AG04449 (cell line): ENCODE results near the gene CACNA1C.
"Not testable (repeated sequence)": the region's sequence is repeated elsewhere in the genome, so short reads cannot be mapped to it uniquely, and the experiment has no call there.

ENCODE experiments used
- CTCF ChIA-PET: fragments of 350-600 bp; formaldehyde crosslinking; extraction: SDS; loops from one replicate; lab custom pipeline; 2021; ENCODE audit warnings: antibody characterized with exemption; lab: Yijun Ruan, JAX
- POLR2A ChIA-PET: fragments of 400-600, 350-600 bp; formaldehyde crosslinking; extraction: SDS; loops from one replicate; lab custom pipeline; 2020; ENCODE audit warnings: antibody characterized with exemption, inconsistent platforms; lab: Yijun Ruan, JAX
- DNase-seq: peaks from one replicate; pipeline ENCODE4 v3.0.0-alpha.2; 2010; ENCODE audit warnings: low read depth, low spot score
- H3K4me3 ChIP-seq: 2 replicates; pipeline ENCODE4 v1.5.1; 2011; ENCODE audit warnings: low read depth, mild to moderate bottlenecking, control low read depth, low read length
- TF ChIP-seq, protein P1 (sequence below): IDR thresholded peaks from one replicate; pipeline ENCODE4 v1.5.1; 2011; ENCODE audit warnings: mild to moderate bottlenecking, moderate library complexity, low read length, control low read depth, inconsistent platforms; ENCODE audit not compliant: insufficient read depth; ENCODE audit errors: missing control alignments

Gene CACNA1C

DNA sequence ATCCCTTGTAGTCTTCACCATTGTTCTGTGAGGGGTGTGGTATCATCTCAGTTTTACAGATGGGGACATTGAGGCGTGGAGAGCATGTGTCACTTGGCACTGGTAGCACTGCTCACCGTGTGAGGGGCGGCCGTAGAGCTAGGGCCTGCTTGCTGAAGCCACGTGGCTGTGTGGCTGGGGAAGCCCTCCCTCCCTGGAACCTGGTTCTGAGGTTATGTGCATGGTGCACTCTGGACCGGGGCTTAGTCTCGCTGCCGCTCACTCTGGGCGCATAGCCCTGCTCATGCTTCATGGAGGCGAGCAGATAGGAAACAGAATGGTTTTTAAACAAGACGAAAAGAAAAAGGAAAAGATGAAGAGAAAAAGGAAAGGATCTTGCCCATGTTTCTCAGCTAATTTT lies 46.1 kb downstream of the CACNA1C start:
- TF ChIP-seq, protein P1, sequence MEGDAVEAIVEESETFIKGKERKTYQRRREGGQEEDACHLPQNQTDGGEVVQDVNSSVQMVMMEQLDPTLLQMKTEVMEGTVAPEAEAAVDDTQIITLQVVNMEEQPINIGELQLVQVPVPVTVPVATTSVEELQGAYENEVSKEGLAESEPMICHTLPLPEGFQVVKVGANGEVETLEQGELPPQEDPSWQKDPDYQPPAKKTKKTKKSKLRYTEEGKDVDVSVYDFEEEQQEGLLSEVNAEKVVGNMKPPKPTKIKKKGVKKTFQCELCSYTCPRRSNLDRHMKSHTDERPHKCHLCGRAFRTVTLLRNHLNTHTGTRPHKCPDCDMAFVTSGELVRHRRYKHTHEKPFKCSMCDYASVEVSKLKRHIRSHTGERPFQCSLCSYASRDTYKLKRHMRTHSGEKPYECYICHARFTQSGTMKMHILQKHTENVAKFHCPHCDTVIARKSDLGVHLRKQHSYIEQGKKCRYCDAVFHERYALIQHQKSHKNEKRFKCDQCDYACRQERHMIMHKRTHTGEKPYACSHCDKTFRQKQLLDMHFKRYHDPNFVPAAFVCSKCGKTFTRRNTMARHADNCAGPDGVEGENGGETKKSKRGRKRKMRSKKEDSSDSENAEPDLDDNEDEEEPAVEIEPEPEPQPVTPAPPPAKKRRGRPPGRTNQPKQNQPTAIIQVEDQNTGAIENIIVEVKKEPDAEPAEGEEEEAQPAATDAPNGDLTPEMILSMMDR = no peak
- no peak overlapping the region for H3K4me3 ChIP-seq
- no peak for DNase-seq
- ChIA-PET CTCF (interaction anchor here (1.2 to 1.7 kb wide), 2 partner anchors 27 to 64 kb away, joined by 3 to 5 read pairs; no protein-coding TSS in a partner anchor), POLR2A (no interaction called here)

DNA sequence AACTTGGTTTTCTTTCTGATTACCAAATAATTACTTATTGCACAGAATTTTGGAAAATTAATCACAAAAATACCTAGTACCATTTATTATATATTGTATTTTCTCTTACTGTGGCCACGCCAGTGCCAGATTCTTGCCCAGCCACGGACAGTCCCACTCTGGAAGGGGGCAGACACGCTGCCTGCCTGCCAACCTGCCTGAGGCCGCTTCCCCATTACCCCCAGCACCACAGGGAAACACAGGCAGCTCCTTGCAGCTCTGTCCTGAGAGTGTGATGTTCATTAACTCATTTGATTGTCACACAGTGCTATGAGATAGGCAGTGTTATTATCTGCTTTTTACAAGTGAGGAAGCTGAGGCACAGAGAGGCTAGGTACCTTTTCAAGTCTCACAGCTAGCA lies 46.8 kb downstream of the CACNA1C start:
- POLR2A ChIA-PET = interaction anchor here (0.6 kb wide), 1 partner anchor 1085 kb away, joined by 3 read pairs; no protein-coding TSS in a partner anchor
- CTCF ChIA-PET = interaction anchor here (1.2 to 1.7 kb wide), 2 partner anchors 26 to 65 kb away, joined by 3 to 5 read pairs; no protein-coding TSS in a partner anchor

DNA sequence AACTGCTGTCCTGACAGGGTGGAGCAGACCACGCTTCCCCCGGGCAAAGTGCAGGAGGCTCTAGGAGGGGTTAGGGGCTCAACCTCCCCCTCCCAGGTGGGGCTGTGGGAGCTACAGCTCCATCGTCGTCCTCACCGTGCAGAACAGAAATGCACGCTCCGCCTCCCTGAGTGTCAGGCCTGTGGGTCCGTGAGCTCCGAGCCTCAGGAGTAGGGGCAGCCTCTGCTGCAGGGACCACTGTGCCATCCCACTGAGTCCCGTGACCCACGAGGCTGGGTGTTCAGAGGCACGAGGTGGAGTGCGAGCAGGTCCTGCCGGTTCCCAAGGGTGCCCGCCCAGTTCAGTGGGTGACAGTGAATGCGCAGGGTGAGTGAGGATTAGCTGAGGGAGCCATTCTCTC lies 48.6 kb downstream of the CACNA1C start:
- H3K4me3 ChIP-seq = no peak overlapping the region
- POLR2A ChIA-PET = no interaction called here
- TF ChIP-seq, protein P1 = no peak
- no peak for DNase-seq
- CTCF ChIA-PET = no interaction called here

More for the DNA sequence above, 46.8 kb downstream of the CACNA1C start:
- DNase-seq = no peak
- TF ChIP-seq, protein P1 = no peak
- no peak overlapping the region for H3K4me3 ChIP-seq

DNA sequence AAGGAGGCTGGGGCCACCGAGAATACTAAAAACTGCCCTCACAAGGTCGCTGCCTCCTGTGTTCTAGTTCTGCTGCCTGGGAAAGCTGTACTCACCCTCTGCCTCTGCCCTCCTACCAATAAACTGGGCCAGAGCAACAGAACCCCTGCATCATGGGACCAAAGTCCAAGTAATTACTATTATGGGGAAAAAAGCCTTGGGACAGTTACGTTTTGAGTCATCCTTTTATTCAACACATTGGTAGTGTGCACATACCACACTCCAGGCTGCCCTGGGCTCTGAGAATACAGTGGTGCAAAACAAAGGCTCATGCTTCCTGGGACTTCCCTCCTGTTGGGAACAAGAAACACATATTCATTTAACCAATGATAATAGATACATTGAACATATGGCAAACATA lies 49.0 kb downstream of the CACNA1C start:
- ChIA-PET CTCF (no interaction called here), POLR2A (no interaction called here)
- TF ChIP-seq, protein P1 = no peak
- no peak overlapping the region for H3K4me3 ChIP-seq
- no peak for DNase-seq

DNA sequence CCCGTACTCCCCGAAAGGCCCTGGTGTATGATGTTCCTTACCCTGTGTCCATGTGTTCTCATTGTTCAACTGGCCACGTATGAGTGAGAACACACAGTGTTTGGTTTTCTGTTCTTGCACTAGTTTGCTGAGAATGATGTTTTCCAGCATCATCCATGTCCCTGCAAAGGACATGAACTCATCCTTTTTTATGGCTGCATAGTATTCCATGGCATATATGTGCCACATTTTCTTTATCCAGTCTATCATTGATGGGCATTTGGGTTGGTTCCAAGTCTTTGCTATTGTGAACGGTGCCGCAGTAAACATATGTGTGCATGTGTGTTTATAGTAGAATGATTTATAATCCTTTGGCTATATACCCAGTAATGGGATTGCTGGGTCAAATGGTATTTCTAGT lies 49.9 kb downstream of the CACNA1C start:
- DNase-seq, POLR2A ChIA-PET, H3K4me3 ChIP-seq, CTCF ChIA-PET: not testable (repeated sequence)

DNA sequence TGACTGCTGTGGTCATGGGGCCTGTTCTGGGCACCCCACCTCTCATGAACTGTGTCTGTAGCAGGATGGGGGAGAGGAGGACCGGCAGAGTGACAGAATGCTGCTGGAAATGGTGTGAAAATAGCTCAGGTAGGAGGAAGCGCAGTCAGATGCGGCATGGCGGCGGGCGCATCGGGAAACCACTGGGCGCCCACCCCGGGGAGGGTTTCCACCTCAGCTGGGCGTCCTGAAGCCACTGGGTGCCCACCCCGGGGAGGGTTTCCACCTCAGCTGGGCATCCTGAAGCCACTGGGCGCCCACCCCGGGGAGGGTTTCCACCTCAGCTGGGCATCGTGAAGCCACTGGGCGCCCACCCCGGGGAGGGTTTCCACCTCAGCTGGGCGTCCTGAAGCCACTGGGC lies 52.6 kb downstream of the CACNA1C start:
- not testable (repeated sequence) for H3K4me3 ChIP-seq, DNase-seq
- ChIA-PET CTCF (interaction anchor here (1.4 kb wide), 1 partner anchor 180 kb away, joined by 3 read pairs; no protein-coding TSS in a partner anchor), POLR2A (interaction anchor here (0.6 kb wide), 1 partner anchor 183 kb away, joined by 3 read pairs; no protein-coding TSS in a partner anchor)

DNA sequence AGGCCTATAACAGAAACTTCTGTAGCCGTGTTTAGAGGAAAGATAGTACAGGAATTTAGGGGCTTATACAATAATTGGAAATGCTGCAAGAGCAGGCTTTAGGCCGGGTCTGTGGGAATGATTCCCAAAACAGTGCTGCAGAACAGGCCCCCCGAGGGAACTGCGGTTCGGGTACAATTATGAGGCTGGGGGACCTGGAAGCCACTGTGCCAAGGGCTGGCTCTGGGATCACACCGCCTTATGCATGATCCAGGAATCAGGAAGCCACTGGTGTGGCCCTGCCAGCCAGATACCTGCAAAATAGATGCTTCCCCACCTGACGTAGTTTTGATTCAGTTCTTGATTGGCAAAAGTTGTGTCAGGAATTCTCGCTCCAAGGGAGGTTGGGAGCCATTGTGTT lies 55.4 kb downstream of the CACNA1C start:
- TF ChIP-seq, protein P1 = no peak
- H3K4me3 ChIP-seq = no peak overlapping the region
- POLR2A ChIA-PET = no interaction called here
- CTCF ChIA-PET = interaction anchor here (1.0 kb wide), 1 partner anchor 50 kb away, joined by 3 read pairs; no protein-coding TSS in a partner anchor
- DNase-seq = no peak
